Daoy (cell line): Measurements from ENCODE around the gene SCFD1. TPM values are rescaled to one million over a fixed set of nuclear protein-coding genes. Genes with fewer than 3 reads are reported as not detected.
"Not testable (repeated sequence)": the region's sequence is repeated elsewhere in the genome, so short reads cannot be mapped to it uniquely, and the experiment has no call there.

Experiments used
- DNase-seq: peaks from one replicate; pipeline ENCODE4 v3.0.0-alpha.2; 2015; ENCODE audit warnings: low read depth
- total RNA-seq: library from RNA; depleted of rRNA; stranded (reverse); fragments of >200 nt; shearing (Covaris generic); gene quantifications from 2 replicates; pipeline ENCODE4 v1.2.3, GENCODE V29; 2014; rRNA removed

SCFD1 gene
- 101 and 127 TPM in 2 replicates for total RNA-seq

- DNase-seq, result peak; percentile 98
These were observed at the start of gene SCFD1 for GRCh38 chr14:30621940-30622830. Gene SCFD1 (plus strand): TSS chr14:30622319. CDS start chr14:30622339, 20 bp downstream.

- no peak for DNase-seq
These were observed 49.3 kb upstream of the SCFD1 start for GRCh38 chr14:30572771-30573170.

GRCh38 chr14:30573226-30573814, 48.8 kb upstream of the SCFD1 start:
- peak; percentile 23 for DNase-seq

GRCh38 chr14:30573966-30574365, 48.2 kb upstream of the SCFD1 start:
- no peak for DNase-seq

- DNase-seq, result not testable (repeated sequence)
These were observed 47.3 kb upstream of the SCFD1 start for GRCh38 chr14:30574777-30575176.

- DNase-seq, result not testable (repeated sequence)
These were observed 45.8 kb upstream of the SCFD1 start for GRCh38 chr14:30576333-30576732.

GRCh38 chr14:30580616-30581282, 41.4 kb upstream of the SCFD1 start:
- no peak for DNase-seq

- DNase-seq, result no peak
These were observed 40.9 kb upstream of the SCFD1 start for GRCh38 chr14:30581283-30581625.

- DNase-seq, result no peak
These were observed 39.7 kb upstream of the SCFD1 start for GRCh38 chr14:30582376-30582775.

- DNase-seq, result no peak
These were observed 38.0 kb upstream of the SCFD1 start for GRCh38 chr14:30584058-30584630.

- no peak for DNase-seq
These were observed 36.9 kb upstream of the SCFD1 start for GRCh38 chr14:30585204-30585603.

- DNase-seq, result no peak
These were observed 35.0 kb upstream of the SCFD1 start for GRCh38 chr14:30587141-30587540.

- DNase-seq, result no peak
These were observed 33.2 kb upstream of the SCFD1 start for GRCh38 chr14:30588873-30589272.

- no peak for DNase-seq
These were observed 25.2 kb upstream of the SCFD1 start for GRCh38 chr14:30596935-30597334.

GRCh38 chr14:30597504-30597903, 24.6 kb upstream of the SCFD1 start:
- no peak for DNase-seq

- DNase-seq, result no peak
These were observed 20.9 kb upstream of the SCFD1 start for GRCh38 chr14:30600922-30601918.

- no peak for DNase-seq
These were observed 18.7 kb upstream of the SCFD1 start for GRCh38 chr14:30603402-30603801.

- DNase-seq, result not testable (repeated sequence)
These were observed 17.4 kb upstream of the SCFD1 start for GRCh38 chr14:30604696-30605095.

GRCh38 chr14:30607156-30607780, 14.9 kb upstream of the SCFD1 start:
- peak; percentile 23 for DNase-seq

GRCh38 chr14:30608533-30609006, 13.5 kb upstream of the SCFD1 start:
- DNase-seq, result peak; percentile 52
